Nephron (organoid): ENCODE measurements around the gene HGFAC.
"Not testable (repeated sequence)": the region's sequence is repeated elsewhere in the genome, so short reads cannot be mapped to it uniquely, and the experiment has no call there.

Experiments used
- H3K27ac Mint-ChIP-seq, 3 experiments: 2 replicates each; pipeline ENCODE4 v1.8.0; 2020; ENCODE audit warnings: mixed read lengths in 3 of 3, mild to moderate bottlenecking in 2 of 3, moderate library complexity in 1 of 3
- H3K27me3 Mint-ChIP-seq: 2 replicates; pipeline ENCODE4 v1.8.0; 2021; ENCODE audit warnings: low read depth, mild to moderate bottlenecking, moderate library complexity, mixed read lengths
- H3K36me3 Mint-ChIP-seq: 2 replicates; pipeline ENCODE4 v1.8.0; 2020; ENCODE audit warnings: low read depth, mixed read lengths
- H3K4me1 Mint-ChIP-seq: 2 replicates; pipeline ENCODE4 v1.8.0; 2020; ENCODE audit warnings: mixed read lengths
- H3K4me3 Mint-ChIP-seq, 3 experiments: 2 replicates each; pipeline ENCODE4 v1.8.0; 2020; ENCODE audit warnings: mild to moderate bottlenecking in 3 of 3, mixed read lengths in 3 of 3, moderate library complexity in 2 of 3
- H3K9me3 Mint-ChIP-seq: 2 replicates; pipeline ENCODE4 v1.8.0; 2020; ENCODE audit warnings: mixed read lengths
- TF ChIP-seq, protein P1 (sequence below), 3 experiments: fragments of 200-600 bp; sonication (generic); IDR thresholded peaks; one replicate each; pipeline ENCODE4 v1.5.0; 2021; ENCODE audit warnings: antibody characterized with exemption in 3 of 3; ENCODE audit not compliant: unreplicated experiment in 3 of 3

HGFAC gene

DNA sequence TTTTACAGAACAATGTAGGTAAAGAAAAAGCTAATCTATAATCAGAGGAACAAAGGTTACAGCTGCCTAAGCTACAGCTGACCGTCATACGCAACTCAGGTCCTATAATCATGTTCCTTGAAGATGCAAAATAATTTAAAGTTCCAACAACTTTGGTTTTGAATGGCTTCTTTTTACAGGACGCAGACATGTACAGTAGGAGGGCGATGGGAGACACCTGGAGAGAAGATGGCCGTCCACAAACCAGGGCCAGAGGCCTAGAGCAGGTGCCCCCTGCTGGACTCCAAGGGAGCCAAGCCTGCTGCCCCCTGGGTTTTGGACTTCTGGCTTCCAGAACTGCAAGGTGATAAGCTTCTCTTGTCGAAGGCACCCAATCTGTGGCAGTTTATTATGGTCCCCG, 10.6 kb downstream of the HGFAC start:
- H3K4me3 Mint-ChIP-seq: no peak overlapping the region
- TF ChIP-seq, protein P1, sequence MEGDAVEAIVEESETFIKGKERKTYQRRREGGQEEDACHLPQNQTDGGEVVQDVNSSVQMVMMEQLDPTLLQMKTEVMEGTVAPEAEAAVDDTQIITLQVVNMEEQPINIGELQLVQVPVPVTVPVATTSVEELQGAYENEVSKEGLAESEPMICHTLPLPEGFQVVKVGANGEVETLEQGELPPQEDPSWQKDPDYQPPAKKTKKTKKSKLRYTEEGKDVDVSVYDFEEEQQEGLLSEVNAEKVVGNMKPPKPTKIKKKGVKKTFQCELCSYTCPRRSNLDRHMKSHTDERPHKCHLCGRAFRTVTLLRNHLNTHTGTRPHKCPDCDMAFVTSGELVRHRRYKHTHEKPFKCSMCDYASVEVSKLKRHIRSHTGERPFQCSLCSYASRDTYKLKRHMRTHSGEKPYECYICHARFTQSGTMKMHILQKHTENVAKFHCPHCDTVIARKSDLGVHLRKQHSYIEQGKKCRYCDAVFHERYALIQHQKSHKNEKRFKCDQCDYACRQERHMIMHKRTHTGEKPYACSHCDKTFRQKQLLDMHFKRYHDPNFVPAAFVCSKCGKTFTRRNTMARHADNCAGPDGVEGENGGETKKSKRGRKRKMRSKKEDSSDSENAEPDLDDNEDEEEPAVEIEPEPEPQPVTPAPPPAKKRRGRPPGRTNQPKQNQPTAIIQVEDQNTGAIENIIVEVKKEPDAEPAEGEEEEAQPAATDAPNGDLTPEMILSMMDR (IDR thresholded peaks at IDR 0.05; ENCODE audit: unreplicated experiment in 3 of 3): peak in 1 of 3 experiments; percentile 34
- H3K4me1 Mint-ChIP-seq: peaks cover 5% of the 10 kb centered on the region
- peak overlapping the region in 1 of 3 experiments; percentile 17 for H3K27ac Mint-ChIP-seq
- H3K27me3 Mint-ChIP-seq: peaks cover 4% of the 10 kb centered on the region
- H3K36me3 Mint-ChIP-seq: peaks cover 7% of the 10 kb centered on the region
- H3K9me3 Mint-ChIP-seq: peaks cover 15% of the 10 kb centered on the region

DNA sequence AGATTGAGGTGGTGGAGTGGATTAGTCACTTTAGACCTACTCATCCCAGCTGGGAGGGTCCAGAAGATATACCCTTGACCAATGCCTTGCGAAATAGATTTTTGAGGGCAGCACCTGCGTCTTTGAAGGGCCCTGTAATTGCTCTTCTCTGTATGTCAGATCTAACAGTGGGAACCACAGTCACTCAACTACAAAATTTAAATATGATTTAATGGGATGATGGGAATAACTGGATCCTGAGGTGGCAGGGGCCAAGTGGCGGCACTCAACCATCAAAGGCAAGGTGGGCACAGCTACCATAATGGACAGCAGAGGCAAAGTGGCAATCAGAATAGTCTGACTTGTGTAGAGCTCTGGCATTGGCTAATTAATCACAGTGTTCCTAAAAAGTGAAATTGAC, 13.8 kb downstream of the HGFAC start:
- Mint-ChIP-seq H3K4me1 (peaks cover 12% of the 10 kb centered on the region), H3K9me3 (peaks cover 24% of the 10 kb centered on the region), H3K27me3 (peaks cover 18% of the 10 kb centered on the region)
- not testable (repeated sequence) for H3K36me3 Mint-ChIP-seq, H3K4me3 Mint-ChIP-seq, H3K27ac Mint-ChIP-seq

DNA sequence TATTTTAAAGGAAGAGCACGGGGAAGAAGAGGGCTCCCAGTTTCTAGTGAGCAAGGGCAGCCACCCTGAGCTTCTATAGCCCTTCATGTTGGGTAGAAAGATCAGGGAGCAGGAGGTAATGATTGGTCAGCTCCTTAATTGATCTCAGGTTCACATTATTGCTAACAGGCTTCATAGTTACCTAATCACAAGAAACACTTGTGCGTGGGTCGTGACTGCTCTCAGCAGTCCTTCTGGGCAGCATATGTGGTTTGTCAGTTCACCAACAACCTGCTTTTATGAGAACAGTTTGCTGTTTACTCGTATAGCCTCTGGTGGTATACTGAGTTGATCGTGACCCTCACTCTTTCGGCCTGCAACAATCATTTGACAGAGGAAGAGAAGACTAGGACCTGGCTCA, 16.6 kb downstream of the HGFAC start:
- Mint-ChIP-seq H3K27ac (no peak overlapping the region), H3K4me1 (peaks cover 21% of the 10 kb centered on the region), H3K4me3 (peak overlapping the region in 1 of 3 experiments; percentile 2), H3K27me3 (peaks cover 23% of the 10 kb centered on the region), H3K9me3 (peaks cover 24% of the 10 kb centered on the region), H3K36me3 (peaks cover 7% of the 10 kb centered on the region)
- TF ChIP-seq, protein P1 (IDR thresholded peaks at IDR 0.05; ENCODE audit: unreplicated experiment in 3 of 3): no peak

DNA sequence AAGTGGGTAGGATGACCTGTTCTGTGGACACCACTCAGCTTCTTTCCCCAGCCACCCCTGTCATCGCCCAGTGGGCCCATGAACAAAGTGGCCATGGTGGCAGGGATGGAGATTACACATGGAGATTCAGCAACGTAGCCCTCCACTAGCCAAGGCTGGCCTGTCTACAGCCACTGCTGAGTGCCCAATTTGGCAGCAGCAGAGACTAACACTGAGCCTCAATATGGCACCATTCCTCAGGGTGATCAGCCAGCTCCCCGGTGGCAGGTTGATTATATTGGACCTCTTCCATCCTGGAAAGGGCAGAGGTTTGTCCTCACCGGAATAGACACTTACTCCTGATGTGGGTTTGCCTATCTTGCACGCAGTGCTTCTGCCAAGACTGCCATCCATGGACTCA, 17.4 kb downstream of the HGFAC start:
- Mint-ChIP-seq H3K9me3 (peaks cover 24% of the 10 kb centered on the region), H3K4me3 (peak overlapping the region in 1 of 3 experiments; percentile 2), H3K27me3 (peaks cover 23% of the 10 kb centered on the region), H3K4me1 (peaks cover 21% of the 10 kb centered on the region)
- H3K27ac Mint-ChIP-seq, H3K36me3 Mint-ChIP-seq: not testable (repeated sequence)

DNA sequence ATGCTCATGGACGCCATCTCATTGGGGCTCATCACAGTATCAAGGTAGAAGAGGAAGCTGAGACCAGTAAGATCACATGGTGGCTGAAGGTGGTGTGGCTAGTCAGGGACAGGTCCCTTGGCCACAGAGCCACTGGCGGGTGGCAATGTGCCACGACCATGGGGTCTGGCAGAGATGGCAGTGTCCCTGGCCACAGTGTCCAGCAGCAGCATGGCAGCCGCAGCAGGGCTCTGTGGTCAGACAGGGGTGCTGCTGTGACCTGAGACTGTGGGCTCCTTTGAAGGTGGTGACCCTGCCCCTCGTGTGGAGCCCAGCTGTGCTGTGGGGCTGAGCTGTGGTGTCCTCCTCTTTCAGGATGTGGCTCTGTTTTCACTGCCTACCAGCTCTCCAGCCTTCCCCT, 19.2 kb downstream of the HGFAC start:
- H3K27ac Mint-ChIP-seq: peak overlapping the region; percentile 79 to 90 (median 85)
- no peak overlapping the region for H3K4me3 Mint-ChIP-seq
- H3K9me3 Mint-ChIP-seq: peaks cover 15% of the 10 kb centered on the region
- TF ChIP-seq, protein P1 (IDR thresholded peaks at IDR 0.05; ENCODE audit: unreplicated experiment in 3 of 3): no peak
- peaks cover 32% of the 10 kb centered on the region for H3K27me3 Mint-ChIP-seq
- H3K36me3 Mint-ChIP-seq: no peaks in the 10 kb centered on the region
- H3K4me1 Mint-ChIP-seq: peaks cover 26% of the 10 kb centered on the region

DNA sequence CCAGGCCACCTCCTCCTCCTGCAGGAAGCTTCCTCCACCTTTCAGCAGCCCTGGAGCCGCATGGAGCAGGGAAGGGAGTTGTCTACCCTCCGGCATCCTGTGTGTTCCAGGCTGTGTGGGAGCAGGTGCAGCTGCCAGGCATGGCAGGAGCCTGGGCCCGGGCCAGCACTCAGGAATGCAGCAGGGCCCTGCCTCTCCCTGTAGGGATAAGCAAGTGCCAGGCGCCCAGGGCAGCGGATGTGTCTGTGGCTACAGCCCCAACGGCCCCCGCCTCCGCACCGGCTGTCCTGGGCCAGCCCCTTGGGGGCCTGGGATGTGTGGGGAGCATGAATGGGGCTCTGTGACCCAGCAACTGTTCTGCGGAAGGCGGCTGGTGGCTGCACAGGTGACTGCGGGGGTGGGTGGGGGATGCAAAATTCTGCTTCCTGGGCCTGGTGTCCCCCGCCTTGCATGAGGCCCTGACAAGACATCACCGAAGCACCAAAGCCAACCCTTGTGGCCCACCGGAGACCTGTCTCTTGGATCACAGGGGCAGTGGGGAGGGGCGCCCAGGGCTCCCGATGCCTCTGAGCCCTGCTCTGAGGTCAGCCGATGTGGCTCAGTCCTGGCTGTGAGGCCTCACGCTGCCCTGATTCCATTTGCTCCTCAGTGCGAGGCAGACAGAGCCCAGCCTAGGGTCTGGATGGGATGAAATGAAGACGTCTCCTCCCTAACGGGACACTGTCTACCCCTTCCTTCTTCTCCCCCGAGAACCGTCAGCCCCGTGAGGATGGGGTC, 19.9 kb downstream of the HGFAC start:
- TF ChIP-seq, protein P1 (IDR thresholded peaks at IDR 0.05; ENCODE audit: unreplicated experiment in 3 of 3): no peak
- H3K9me3 Mint-ChIP-seq: peaks cover 13% of the 10 kb centered on the region
- H3K4me1 Mint-ChIP-seq: peaks cover 26% of the 10 kb centered on the region
- H3K36me3 Mint-ChIP-seq: no peaks in the 10 kb centered on the region
- peak overlapping the region in 2 of 3 experiments; percentile 73 to 77 for H3K4me3 Mint-ChIP-seq
- peaks cover 29% of the 10 kb centered on the region for H3K27me3 Mint-ChIP-seq
- peak overlapping the region; percentile 79 to 90 (median 85) for H3K27ac Mint-ChIP-seq

DNA sequence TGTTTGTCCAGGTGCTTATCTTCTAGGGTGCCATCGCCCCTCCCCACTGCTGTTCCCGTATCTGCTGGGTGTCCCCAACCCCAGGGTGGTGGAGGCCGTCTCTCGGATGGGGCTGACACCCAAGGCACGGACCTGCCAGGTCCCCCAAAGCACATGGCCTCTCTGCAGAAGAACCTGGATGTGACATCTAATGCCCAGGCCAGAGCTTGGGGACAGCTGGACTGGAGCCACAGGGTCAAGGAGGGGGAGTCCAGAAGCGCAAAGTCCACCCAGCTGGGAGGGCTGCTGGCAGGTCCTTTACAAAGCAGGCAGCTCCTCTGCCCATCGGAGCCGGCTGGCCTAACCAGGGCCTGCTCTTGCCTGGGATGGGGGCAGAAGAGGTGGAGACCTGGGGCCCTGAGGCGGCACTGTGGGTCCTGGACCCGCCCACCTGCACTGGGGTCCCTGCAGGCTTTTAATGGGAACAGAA, 20.6 kb downstream of the HGFAC start:
- Mint-ChIP-seq H3K27me3 (peaks cover 28% of the 10 kb centered on the region), H3K9me3 (peaks cover 9% of the 10 kb centered on the region), H3K36me3 (no peaks in the 10 kb centered on the region), H3K27ac (peak overlapping the region; percentile 75 to 85 (median 79)), H3K4me1 (peaks cover 26% of the 10 kb centered on the region), H3K4me3 (peak overlapping the region; percentile 62 to 77 (median 73))
- TF ChIP-seq, protein P1 (IDR thresholded peaks at IDR 0.05; ENCODE audit: unreplicated experiment in 3 of 3): no peak
